ENCODE results near the gene GALP. TPM values are rescaled to one million over a fixed set of nuclear protein-coding genes. Genes with fewer than 3 reads are reported as not detected.
"Not testable (repeated sequence)": the region's sequence is repeated elsewhere in the genome, so short reads cannot be mapped to it uniquely, and the experiment has no call there.

Gene GALP
- total RNA-seq, 1 donor from 2014 or later: not detected

- intact Hi-C loops (cut with micrococcal nuclease): no loop called here
Measured at GRCh38 chr19:56147307-56147706, 28.5 kb upstream of the GALP start.

DNA sequence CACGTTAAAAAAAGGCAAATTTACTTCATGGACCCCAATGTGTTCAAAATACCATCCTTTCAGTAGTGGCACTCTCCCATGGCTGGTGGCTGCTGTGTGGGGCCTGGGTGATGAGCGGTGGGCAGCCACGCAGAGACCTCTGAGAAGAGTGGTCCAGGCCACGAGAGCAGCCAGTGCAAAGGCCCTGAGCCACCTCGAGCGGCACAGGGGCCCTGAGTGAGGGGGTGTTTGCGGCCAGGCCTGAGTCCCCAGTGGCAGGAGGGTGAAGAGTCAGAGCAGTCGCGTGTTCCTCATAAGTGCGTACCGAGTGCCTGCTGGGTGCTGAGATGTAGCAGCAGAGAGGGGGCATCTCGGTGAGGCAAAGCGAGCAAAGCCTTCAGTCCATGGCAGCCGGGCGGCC lies 27.7 kb upstream of the GALP start:
- intact Hi-C loops (cut with micrococcal nuclease): no loop called here

DNA sequence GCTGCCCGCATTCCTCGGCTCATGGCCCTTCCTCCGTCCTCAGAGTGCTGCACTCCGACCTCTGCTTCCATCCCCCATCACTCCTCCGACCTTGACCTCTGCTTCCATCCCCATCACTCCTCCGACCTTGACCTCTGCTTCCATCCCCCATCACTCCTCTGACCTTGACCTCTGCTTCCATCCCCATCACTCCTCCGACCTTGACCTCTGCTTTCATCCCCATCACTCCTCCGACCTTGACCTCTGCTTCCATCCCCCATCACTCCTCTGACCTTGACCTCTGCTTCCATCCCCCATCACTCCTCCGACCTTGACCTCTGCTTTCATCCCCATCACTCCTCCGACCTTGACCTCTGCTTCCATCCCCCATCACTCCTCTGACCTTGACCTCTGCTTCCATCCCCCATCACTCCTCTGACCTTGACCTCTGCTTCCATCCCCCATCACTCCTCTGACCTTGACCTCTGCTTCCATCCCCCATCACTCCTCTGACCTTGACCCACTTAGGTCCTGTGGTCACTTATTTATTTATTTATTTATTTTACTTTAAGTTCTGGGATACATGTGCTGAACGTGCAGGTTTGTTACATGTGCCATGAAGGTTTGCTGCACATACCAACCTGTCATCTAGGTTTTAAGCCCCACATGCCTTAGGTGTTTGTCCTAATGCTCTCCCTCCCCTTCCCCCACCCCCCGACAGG lies 26.7 kb upstream of the GALP start:
- intact Hi-C loops (cut with micrococcal nuclease): not testable (repeated sequence)

- intact Hi-C loops (cut with micrococcal nuclease): no loop called here
Measured at GRCh38 chr19:56149656-56150038, 26.2 kb upstream of the GALP start.

GRCh38 chr19:56150358-56150757 lies 25.4 kb upstream of the GALP start:
- intact Hi-C loops (cut with micrococcal nuclease): no loop called here

- intact Hi-C loops (cut with micrococcal nuclease): no loop called here
Measured at GRCh38 chr19:56152644-56153043, 23.2 kb upstream of the GALP start.

DNA sequence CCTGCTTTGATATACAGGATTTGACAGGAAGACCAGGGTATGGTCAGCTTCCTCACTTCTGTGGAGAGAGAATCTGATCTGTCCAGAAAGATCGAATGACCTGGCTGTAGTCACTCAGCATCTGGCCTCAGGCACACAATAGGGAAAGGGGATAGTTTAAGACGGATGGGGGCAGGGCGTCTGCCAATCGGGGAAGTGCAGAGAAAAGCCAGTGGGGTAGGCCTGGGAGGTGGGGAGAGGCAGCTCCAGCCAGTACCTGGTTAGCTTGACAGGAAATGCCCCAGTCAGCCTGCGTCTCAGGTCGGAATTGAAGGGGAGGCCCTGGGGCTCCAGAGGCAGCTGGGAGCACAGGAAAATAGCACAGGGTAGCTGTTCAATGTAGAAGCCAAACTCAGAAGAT lies 22.3 kb upstream of the GALP start:
- intact Hi-C loops (cut with micrococcal nuclease): no loop called here

GRCh38 chr19:56155124-56155687 lies 20.6 kb upstream of the GALP start:
- intact Hi-C loops (cut with micrococcal nuclease): no loop called here

GRCh38 chr19:56156768-56157167 lies 19.0 kb upstream of the GALP start:
- intact Hi-C loops (cut with micrococcal nuclease): no loop called here

- intact Hi-C loops (cut with micrococcal nuclease): no loop called here
Measured at GRCh38 chr19:56158170-56158757, 17.5 kb upstream of the GALP start.

- intact Hi-C loops (cut with micrococcal nuclease): no loop called here
Measured at GRCh38 chr19:56159009-56159559, 16.7 kb upstream of the GALP start.

DNA sequence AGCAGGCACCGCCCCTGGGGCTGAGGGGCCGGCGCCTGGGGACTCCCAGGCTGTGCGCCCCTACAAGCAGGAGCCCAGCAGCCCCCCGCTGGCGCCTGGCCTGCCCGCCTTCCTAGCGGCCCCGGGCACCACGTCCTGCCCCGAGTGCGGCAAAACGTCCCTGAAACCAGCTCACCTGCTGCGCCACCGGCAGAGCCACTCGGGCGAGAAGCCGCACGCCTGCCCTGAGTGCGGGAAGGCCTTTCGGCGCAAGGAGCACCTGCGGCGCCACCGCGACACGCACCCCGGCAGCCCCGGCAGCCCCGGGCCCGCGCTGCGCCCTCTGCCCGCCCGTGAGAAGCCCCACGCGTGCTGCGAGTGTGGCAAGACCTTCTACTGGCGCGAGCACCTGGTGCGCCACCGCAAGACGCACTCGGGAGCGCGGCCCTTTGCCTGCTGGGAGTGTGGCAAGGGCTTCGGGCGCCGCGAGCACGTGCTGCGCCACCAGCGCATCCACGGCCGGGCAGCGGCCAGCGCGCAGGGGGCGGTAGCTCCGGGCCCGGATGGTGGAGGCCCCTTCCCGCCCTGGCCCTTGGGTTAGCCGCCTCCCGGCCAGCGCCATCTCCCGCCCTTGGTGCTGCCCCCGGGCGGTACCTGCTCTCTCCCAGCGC lies 16.1 kb upstream of the GALP start:
- intact Hi-C loops (cut with micrococcal nuclease): no loop called here

GRCh38 chr19:56161534-56161933 lies 14.3 kb upstream of the GALP start:
- intact Hi-C loops (cut with micrococcal nuclease): no loop called here

DNA sequence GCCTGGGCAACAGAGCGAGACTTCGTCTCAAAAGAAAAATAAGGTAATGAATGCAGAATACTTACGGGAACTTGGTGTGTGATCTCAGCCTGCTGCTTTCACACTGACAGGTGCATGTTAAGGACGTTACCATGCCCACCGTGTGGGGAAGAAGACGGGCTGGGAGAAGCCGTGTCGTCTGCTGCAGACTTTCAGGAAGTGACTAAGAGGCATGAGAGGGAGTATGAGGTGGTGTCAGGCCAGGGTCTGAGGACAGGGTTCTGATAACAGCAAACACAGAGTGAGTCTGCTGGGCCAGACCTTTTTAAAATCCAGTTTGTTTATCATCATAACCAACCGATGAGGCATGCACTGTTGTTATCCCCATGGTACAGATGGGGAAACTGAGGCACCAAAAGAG lies 13.6 kb upstream of the GALP start:
- intact Hi-C loops (cut with micrococcal nuclease): no loop called here

DNA sequence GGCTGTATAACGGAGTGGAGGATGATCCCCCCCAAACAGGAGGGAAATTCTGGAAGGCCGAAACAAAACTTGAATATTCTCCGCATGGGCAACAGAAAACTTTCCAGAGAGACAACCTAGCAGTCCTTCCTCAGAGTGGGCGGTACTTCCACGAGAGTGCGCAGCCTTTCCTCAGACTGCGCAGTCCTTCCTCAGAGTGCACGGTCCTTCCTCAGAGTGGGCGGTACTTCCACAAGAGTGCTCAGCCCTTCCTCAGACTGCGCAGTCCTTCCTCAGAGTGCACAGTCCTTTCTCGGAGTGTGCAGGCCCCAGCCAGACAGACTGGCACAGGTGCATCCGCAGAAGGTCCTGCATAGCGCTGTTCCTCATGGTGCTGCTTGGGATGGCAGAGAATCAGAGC lies 12.7 kb upstream of the GALP start:
- intact Hi-C loops (cut with micrococcal nuclease): no loop called here

DNA sequence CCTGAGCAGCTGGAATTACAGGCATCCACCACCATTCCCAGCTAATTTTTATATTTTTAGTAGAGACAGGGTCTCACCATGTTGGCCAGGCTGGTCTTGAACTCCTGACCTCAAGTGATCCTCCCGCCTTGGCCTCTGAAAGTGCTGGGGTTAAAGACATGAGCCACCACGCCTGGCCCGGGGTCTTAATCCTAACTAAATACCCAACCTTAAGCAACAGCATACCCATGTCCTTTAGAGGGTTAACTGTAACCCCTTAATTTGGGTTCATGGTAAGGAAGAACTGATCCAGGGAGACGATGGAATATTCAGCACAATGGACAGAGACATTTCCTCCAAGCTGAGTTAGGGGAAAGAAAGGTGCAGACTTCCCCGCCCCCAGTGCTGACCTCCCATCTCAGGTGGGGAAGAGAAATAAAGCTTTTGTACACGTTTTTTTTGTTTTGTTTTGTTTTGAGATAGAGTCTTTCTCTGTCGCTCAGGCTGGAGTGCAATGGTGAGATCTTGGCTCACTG lies 8.7 kb upstream of the GALP start:
- intact Hi-C loops (cut with micrococcal nuclease): no loop called here

- intact Hi-C loops (cut with micrococcal nuclease): no loop called here
Measured at GRCh38 chr19:56170261-56170660, 5.5 kb upstream of the GALP start.

DNA sequence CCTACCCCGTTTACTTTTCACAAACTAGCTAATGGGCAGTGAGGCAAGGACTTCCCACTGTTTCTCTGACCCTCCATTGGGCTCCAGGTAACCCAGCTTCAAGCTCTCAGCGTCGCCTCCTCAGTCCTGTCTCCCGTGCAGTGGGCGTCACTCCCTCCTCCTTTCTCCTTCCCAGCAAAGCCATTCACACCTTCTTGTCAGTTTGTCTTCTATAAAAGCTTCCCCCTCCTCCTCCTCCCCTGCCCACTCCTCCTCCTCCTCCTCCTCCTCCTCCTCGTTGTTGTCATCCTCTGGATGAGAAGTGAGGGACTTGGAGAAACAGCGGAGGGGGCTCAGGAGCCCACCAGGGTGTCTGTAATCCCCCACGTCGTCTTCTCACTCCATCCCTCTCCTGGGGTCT lies 1.7 kb upstream of the GALP start:
- intact Hi-C loops (cut with micrococcal nuclease): no loop called here

DNA sequence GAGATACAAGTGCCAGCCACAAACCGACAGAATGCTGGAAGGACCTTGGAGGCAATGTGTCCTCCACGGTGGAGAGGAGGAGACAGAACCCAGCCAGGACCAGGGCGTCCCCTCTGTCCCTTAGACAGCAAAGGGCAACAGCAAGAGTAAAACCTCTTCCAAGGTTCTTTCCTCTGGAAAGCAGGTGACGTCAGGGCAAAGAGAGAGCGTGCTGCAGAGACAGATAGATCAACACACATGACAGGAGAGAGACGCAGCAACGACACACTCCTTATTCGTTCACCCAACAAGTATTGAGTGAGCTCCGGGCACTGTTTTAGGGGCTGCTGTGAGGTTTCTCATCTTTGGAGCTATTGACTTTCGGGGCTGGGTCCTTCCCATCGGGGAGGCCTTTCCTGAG lies 1.3 kb upstream of the GALP start:
- intact Hi-C loops (cut with micrococcal nuclease): no loop called here

DNA sequence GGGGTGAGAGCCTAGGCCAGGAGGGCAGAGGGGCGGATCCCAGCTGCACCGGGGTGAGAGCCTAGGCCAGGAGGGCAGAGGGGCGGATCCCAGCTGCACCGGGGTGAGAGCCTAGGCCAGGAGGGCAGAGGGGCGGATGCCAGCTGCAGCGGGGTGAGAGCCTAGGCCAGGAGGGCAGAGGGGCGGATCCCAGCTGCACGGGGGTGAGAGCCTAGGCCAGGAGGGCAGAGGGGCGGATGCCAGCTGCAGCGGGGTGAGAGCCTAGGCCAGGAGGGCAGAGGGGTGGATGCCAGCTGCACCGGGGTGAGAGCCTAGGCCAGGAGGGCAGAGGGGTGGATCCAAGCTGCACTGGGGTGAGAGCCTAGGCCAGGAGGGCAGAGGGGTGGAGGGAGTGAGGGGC lies 502 bp downstream of the GALP start:
- intact Hi-C loops (cut with micrococcal nuclease): not testable (repeated sequence)

- intact Hi-C loops (cut with micrococcal nuclease): no loop called here
Measured at GRCh38 chr19:56176881-56177280, 1.1 kb downstream of the GALP start.
